HG03442 (cell line): ENCODE data around the gene HOXA3.
A peak's percentile ranks its signal among the peaks of the same experiment; 100 is the strongest.

ENCODE experiments used
- ATAC-seq: cut with Tn5 transposase; IDR thresholded peaks from one replicate; pipeline ENCODE4 v1.9.1; 2021; ENCODE audit warnings: mild to moderate bottlenecking, moderate library complexity; ENCODE audit not compliant: unreplicated experiment

HOXA3 gene

GRCh38 chr7:27106181-27106900 is 46.0 kb downstream of the HOXA3 start:
- ATAC-seq: no peak

- ATAC-seq: no peak
Observed at GRCh38 chr7:27105301-27106031, 46.9 kb downstream of the HOXA3 start.

GRCh38 chr7:27104341-27105058 is 47.9 kb downstream of the HOXA3 start:
- ATAC-seq: no peak

GRCh38 chr7:27103489-27104226 is 48.7 kb downstream of the HOXA3 start:
- no peak for ATAC-seq

GRCh38 chr7:27102581-27103442 is 49.6 kb downstream of the HOXA3 start, which contains the start of gene HOXA2:
Gene HOXA2 (minus strand): TSS chr7:27102683. CDS start chr7:27102500, 183 bp downstream.
- no peak for ATAC-seq

- ATAC-seq: no peak
Observed at GRCh38 chr7:27101957-27102580, 50.3 kb downstream of the HOXA3 start.

- ATAC-seq: no peak
Observed at GRCh38 chr7:27101171-27101956, 51.0 kb downstream of the HOXA3 start.

GRCh38 chr7:27100694-27101170 is 51.7 kb downstream of the HOXA3 start:
- ATAC-seq: no peak

- no peak for ATAC-seq
Observed at GRCh38 chr7:27099453-27100370, 52.7 kb downstream of the HOXA3 start.

GRCh38 chr7:27098578-27099451 is 53.6 kb downstream of the HOXA3 start:
- no peak for ATAC-seq

- no peak for ATAC-seq
Observed at GRCh38 chr7:27097686-27098577, 54.5 kb downstream of the HOXA3 start.

- no peak for ATAC-seq
Observed at GRCh38 chr7:27096768-27097514, 55.4 kb downstream of the HOXA3 start.

GRCh38 chr7:27095897-27096767 is 56.3 kb downstream of the HOXA3 start, which contains the start of gene HOXA1:
Gene HOXA1 (minus strand): TSS chr7:27096000. CDS start chr7:27095912, 88 bp downstream.
- peak; percentile 82 for ATAC-seq
